HCT116 (cell line): ENCODE results near the gene ZDHHC14. TPM values are rescaled to one million over a fixed set of nuclear protein-coding genes. Genes with fewer than 3 reads are reported as not detected.

ENCODE experiments used
- ATAC-seq: fragments of 200-7000 bp; cut with Tn5 transposase; 2 replicates; pipeline ENCODE4 v1.9.1; 2020; ENCODE audit warnings: mild to moderate bottlenecking, moderate library complexity
- BruUV-seq: library from RNA; stranded (reverse); fragments of 400-500 nt; replicated peaks from 2 replicates; lab custom pipeline; 2021; lab: Mats Ljungman, UMichigan
- CTCF ChIA-PET: fragments of 300-600 bp; sonication (Branson Sonifier 250); formaldehyde crosslinking; loops from one replicate; lab custom pipeline; 2021; ENCODE audit warnings: antibody characterized with exemption; lab: Charles Lee
- POLR2A ChIA-PET: fragments of 300-600, 350-600 bp; sonication (Branson Sonifier 250); formaldehyde crosslinking; loops from one replicate; lab custom pipeline; 2021; ENCODE audit warnings: antibody characterized with exemption; lab: Charles Lee
- RAD21 ChIA-PET, 2 experiments: fragments of 300-600 bp; sonication (Branson Sonifier 250); formaldehyde crosslinking; loops; one replicate each; lab custom pipeline; 2023; ENCODE audit warnings: low total read pairs in 2 of 2; ENCODE audit not compliant: uncharacterized antibody in 2 of 2, unreplicated experiment in 2 of 2, low non-redundant PET in 1 of 2; lab: Charles Lee
- DNase-seq: peaks from one replicate; pipeline ENCODE4 v3.0.0-alpha.2; 2010; ENCODE audit warnings: low read depth, low spot score
- H2AFZ ChIP-seq: fragments of 200-600 bp; shearing (Covaris generic), sonication (generic); 2 replicates; pipeline ENCODE4 v1.6.1; 2017; ENCODE audit warnings: low read depth, mixed run types, mixed read lengths, antibody characterized with exemption, low read length; ENCODE audit not compliant: poor library complexity, severe bottlenecking
- H3K27ac ChIP-seq: 2 replicates; pipeline ENCODE4 v1.5.1; 2012; ENCODE audit warnings: low read depth, low read length
- H3K27me3 ChIP-seq: fragments of 200-600 bp; sonication (generic); 2 replicates; pipeline ENCODE4 v1.6.1; 2016; ENCODE audit warnings: mixed run types, low read length, mixed read lengths; ENCODE audit not compliant: insufficient read depth
- H3K36me3 ChIP-seq, 2 experiments: fragments of 200-500 bp in 1 of 2; fragments of 200-600 bp in 1 of 2; sonication (Bioruptor generic) in 1 of 2; sonication (generic) in 1 of 2; 2 replicates each; pipeline versions ENCODE4 v1.5.1 to v1.6.1; 2014 to 2016; ENCODE audit warnings: low read length in 2 of 2, inconsistent platforms in 1 of 2, mixed read lengths in 1 of 2, mixed run types in 1 of 2; ENCODE audit not compliant: insufficient read depth in 2 of 2, control insufficient read depth in 1 of 2
- H3K4me1 ChIP-seq, 2 experiments: fragments of 200-600 bp in 1 of 2; sonication (generic) in 1 of 2; 2 replicates each; pipeline versions ENCODE4 v1.5.1 to v1.6.1; 2012 to 2017; ENCODE audit warnings: low read length in 2 of 2, inconsistent platforms in 1 of 2, mild to moderate bottlenecking in 1 of 2, mixed read lengths in 1 of 2, mixed run types in 1 of 2, moderate library complexity in 1 of 2; ENCODE audit not compliant: insufficient read depth in 2 of 2, control insufficient read depth in 1 of 2
- H3K4me2 ChIP-seq: fragments of 200-600 bp; sonication (generic); 2 replicates; pipeline ENCODE4 v1.6.1; 2017; ENCODE audit warnings: mixed run types, low read length, mixed read lengths
- H3K4me3 ChIP-seq, 2 experiments: fragments of 200-600 bp in 1 of 2; sonication (generic) in 1 of 2; replicated peaks in 1 of 2; 2 replicates each; pipeline ENCODE4 v1.5.1; 2011 to 2016; ENCODE audit warnings: low read length in 2 of 2, control low read depth in 1 of 2, low read depth in 1 of 2, mild to moderate bottlenecking in 1 of 2, mixed read lengths in 1 of 2, mixed run types in 1 of 2
- H3K79me2 ChIP-seq: fragments of 200-600 bp; sonication (generic); 2 replicates; pipeline ENCODE4 v1.6.1; 2017; ENCODE audit warnings: mild to moderate bottlenecking, mixed run types, low read length, moderate library complexity, mixed read lengths; ENCODE audit not compliant: insufficient read depth
- H3K9ac ChIP-seq: fragments of 200-600 bp; sonication (generic); 2 replicates; pipeline ENCODE4 v1.6.1; 2016; ENCODE audit warnings: low read length, mixed read lengths
- H3K9me2 ChIP-seq: fragments of 200-600 bp; sonication (generic), shearing (Covaris generic); 2 replicates; pipeline ENCODE4 v1.6.1; 2017; ENCODE audit warnings: mixed run types, mild to moderate bottlenecking, moderate library complexity; ENCODE audit not compliant: insufficient read depth
- H3K9me3 ChIP-seq, 2 experiments: fragments of 200-500 bp in 1 of 2; fragments of 200-600 bp in 1 of 2; sonication (Bioruptor generic) in 1 of 2; sonication (generic) in 1 of 2; 2 replicates each; pipeline ENCODE4 v1.6.1; 2014 to 2017; ENCODE audit warnings: low read length in 2 of 2, mixed read lengths in 2 of 2, inconsistent platforms in 1 of 2, low read depth in 1 of 2, mild to moderate bottlenecking in 1 of 2, mixed run types in 1 of 2, moderate library complexity in 1 of 2; ENCODE audit not compliant: control insufficient read depth in 1 of 2, insufficient read depth in 1 of 2
- H4K20me1 ChIP-seq: fragments of 200-600 bp; sonication (generic), shearing (Covaris generic); 2 replicates; pipeline ENCODE4 v1.6.1; 2017; ENCODE audit warnings: mixed run types, mild to moderate bottlenecking, moderate library complexity; ENCODE audit not compliant: insufficient read depth
- CTCF ChIP-seq, 3 experiments: fragments of 200-600 bp in 1 of 3; sonication (generic) in 1 of 3; IDR thresholded peaks in 2 of 3; conservative IDR thresholded peaks in 1 of 3; 2 replicates each; pipeline ENCODE4 v1.5.1; 2012 to 2017; ENCODE audit warnings: low read depth in 2 of 3, low read length in 2 of 3, antibody characterized with exemption in 1 of 3, borderline replicate concordance in 1 of 3, control low read depth in 1 of 3, mild to moderate bottlenecking in 1 of 3, mixed read lengths in 1 of 3, mixed run types in 1 of 3, moderate library complexity in 1 of 3; ENCODE audit not compliant: insufficient read depth in 1 of 3
- ELF1 ChIP-seq: IDR thresholded peaks from 2 replicates; pipeline ENCODE4 v1.6.1; 2012; ENCODE audit warnings: low read depth, borderline replicate concordance
- EZH2 ChIP-seq: fragments of 200-600 bp; sonication (generic); IDR thresholded peaks from 2 replicates; pipeline ENCODE4 v1.6.1; 2017; ENCODE audit warnings: antibody characterized with exemption, mixed run types
- EZH2phosphoT487 ChIP-seq: fragments of 200-600 bp; IDR thresholded peaks from 2 replicates; pipeline ENCODE4 v1.6.1; 2018; ENCODE audit warnings: antibody characterized with exemption, borderline replicate concordance
- JUND ChIP-seq: IDR thresholded peaks from 2 replicates; pipeline ENCODE4 v1.6.1; 2012
- POLR2A ChIP-seq: IDR thresholded peaks from 2 replicates; pipeline ENCODE4 v1.7.0; 2011; ENCODE audit warnings: borderline replicate concordance; ENCODE audit not compliant: insufficient read depth, insufficient read length; ENCODE audit errors: extremely low read depth
- POLR2AphosphoS5 ChIP-seq: IDR thresholded peaks from 2 replicates; pipeline ENCODE4 v1.6.1; 2011; ENCODE audit warnings: mild to moderate bottlenecking, low read depth, low read length, moderate library complexity
- SIN3A ChIP-seq: IDR thresholded peaks from 2 replicates; pipeline ENCODE4 v1.6.1; 2012; ENCODE audit warnings: low read depth
- TCF7L2 ChIP-seq: IDR thresholded peaks from 2 replicates; pipeline ENCODE4 v1.7.0; 2011; ENCODE audit warnings: borderline replicate concordance, inconsistent platforms; ENCODE audit not compliant: insufficient read depth, insufficient read length; ENCODE audit errors: extremely low read depth
- ZFX ChIP-seq: fragments of 450-650 bp; IDR thresholded peaks from 2 replicates; pipeline ENCODE4 v1.6.1; 2017
- intact Hi-C: fragments of 100-400 bp; cut with micrococcal nuclease; formaldehyde crosslinking; loops from 2 replicates; pipeline ENCODE4 v1.10.0; 2022
- total RNA-seq: library from RNA; stranded (reverse); gene quantifications from one replicate; pipeline ENCODE4 v1.2.1, GENCODE V29; 2021; ENCODE audit not compliant: unreplicated experiment
- TF ChIP-seq, protein P1 (sequence below): IDR thresholded peaks from 2 replicates; pipeline ENCODE4 v1.6.1; 2012

Gene ZDHHC14
- total RNA-seq, 1 experiment from 2014 or later, result 5.3 TPM

DNA sequence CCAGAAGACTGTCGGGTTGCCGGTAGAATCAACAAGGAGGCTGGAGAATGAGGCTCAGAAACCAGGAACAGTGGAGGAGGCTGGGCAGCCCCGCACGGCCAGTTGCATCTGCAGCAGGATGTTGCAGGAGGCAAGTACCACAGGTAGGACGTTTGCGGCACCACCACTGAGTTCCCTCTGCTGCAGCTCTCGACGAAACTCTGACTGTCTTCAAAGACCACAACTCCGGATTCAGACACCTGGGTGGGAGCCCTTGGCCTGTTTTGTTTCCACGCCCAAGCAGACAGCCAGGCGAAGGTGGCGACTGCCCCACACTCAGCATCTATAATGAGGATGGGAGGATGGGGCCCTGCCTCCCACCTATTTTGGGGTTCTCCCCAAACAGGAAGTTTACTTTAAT, 218.2 kb downstream of the ZDHHC14 start:
- H4K20me1 ChIP-seq, result no peaks in the 10 kb centered on the region; the same call in 1 of the 2 replicates
- intact Hi-C loops, result no loop called here
- no peak overlapping the region for H2AFZ ChIP-seq
- no peak overlapping the region for H3K4me3 ChIP-seq
- H3K79me2 ChIP-seq, result no peaks in the 10 kb centered on the region
- no peaks in the 10 kb centered on the region for H3K27me3 ChIP-seq
- H3K4me1 ChIP-seq, result no peaks in the 10 kb centered on the region
- BruUV-seq, result no TSS peak
- no peak overlapping the region for H3K9ac ChIP-seq
- ChIA-PET RAD21 (no interaction called here), POLR2A (no interaction called here), CTCF (interaction anchor here (4.0 kb wide), 1 partner anchor 284 kb away, joined by 15 read pairs; no protein-coding TSS in a partner anchor)
- H3K9me2 ChIP-seq, result no peaks in the 10 kb centered on the region
- no peaks in the 10 kb centered on the region for H3K36me3 ChIP-seq
- H3K4me2 ChIP-seq, result no peak overlapping the region
- H3K9me3 ChIP-seq, result no peaks in the 10 kb centered on the region
- no peak for ATAC-seq
- DNase-seq, result no peak
- H3K27ac ChIP-seq, result no peak overlapping the region
- TF ChIP-seq EZH2 (no peak), TCF7L2 (no peak), POLR2AphosphoS5 (no peak), SIN3A (no peak), POLR2A (no peak), EZH2phosphoT487 (no peak), ZFX (no peak)
- TF ChIP-seq, protein P1, sequence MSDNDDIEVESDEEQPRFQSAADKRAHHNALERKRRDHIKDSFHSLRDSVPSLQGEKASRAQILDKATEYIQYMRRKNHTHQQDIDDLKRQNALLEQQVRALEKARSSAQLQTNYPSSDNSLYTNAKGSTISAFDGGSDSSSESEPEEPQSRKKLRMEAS, result no peak

DNA sequence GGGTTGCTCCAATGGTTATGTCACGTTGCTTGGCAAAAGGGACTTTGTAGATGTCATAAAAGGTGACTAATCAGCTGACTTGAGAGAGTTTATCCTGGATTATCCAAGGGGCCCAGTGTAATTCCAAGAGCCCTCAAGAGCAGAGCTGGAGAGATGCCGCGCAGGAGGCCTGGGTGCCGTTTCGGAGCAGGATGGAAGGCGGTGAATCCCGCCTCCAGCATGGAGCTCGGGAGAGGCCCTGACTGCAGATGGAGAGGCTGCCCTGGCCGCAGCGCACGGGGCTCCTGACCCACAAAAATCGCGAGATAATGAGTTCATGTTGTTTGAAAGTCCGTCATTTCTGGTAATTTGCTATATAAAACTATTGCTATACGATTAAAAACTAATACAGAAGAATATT, 219.8 kb downstream of the ZDHHC14 start:
- TF ChIP-seq TCF7L2 (no peak), CTCF (IDR thresholded peaks at IDR 0.05 in 2 of 3, conservative IDR thresholded peaks at IDR 0.05 in 1 of 3; ENCODE audit: borderline replicate concordance in 1 of 3, insufficient read depth in 1 of 3, low read depth in 2 of 3, low read length in 2 of 3) (no peak), POLR2A (no peak), ELF1 (no peak), JUND (no peak)
- TF ChIP-seq, protein P1, result no peak
- H3K79me2 ChIP-seq, result no peaks in the 10 kb centered on the region
- CTCF ChIA-PET, result interaction anchor here (1.9 kb wide), 1 partner anchor 286 kb away, joined by 4 read pairs; no protein-coding TSS in a partner anchor
- H3K4me1 ChIP-seq, result no peaks in the 10 kb centered on the region
- no peaks in the 10 kb centered on the region for H3K9me3 ChIP-seq
- no TSS peak for BruUV-seq
- no peak overlapping the region for H3K27ac ChIP-seq
- intact Hi-C loops, result no loop called here
- no peak overlapping the region for H3K4me2 ChIP-seq
- H3K4me3 ChIP-seq, result no peak overlapping the region
- no peaks in the 10 kb centered on the region for H3K36me3 ChIP-seq
- RAD21 ChIA-PET, result no interaction called here
- DNase-seq (no peak), ATAC-seq (no peak)
- no peak overlapping the region for H3K9ac ChIP-seq
- H4K20me1 ChIP-seq, result no peaks in the 10 kb centered on the region; the same call in 1 of the 2 replicates
- H2AFZ ChIP-seq, result no peak overlapping the region
- POLR2A ChIA-PET, result no interaction called here
- H3K27me3 ChIP-seq, result no peaks in the 10 kb centered on the region
- H3K9me2 ChIP-seq, result no peaks in the 10 kb centered on the region
